H1 (cell line): ENCODE results near the gene BCL3. TPM values are rescaled to one million over a fixed set of nuclear protein-coding genes. Genes with fewer than 3 reads are reported as not detected.

Experiments used
- CTCF ChIA-PET: fragments of 300-600 bp; sonication (Branson Sonifier 250); formaldehyde crosslinking; loops from one replicate; lab custom pipeline; 2021; ENCODE audit not compliant: partially characterized antibody; lab: Charles Lee
- POLR2A ChIA-PET: fragments of 300-600 bp; sonication (Branson Sonifier 250); formaldehyde crosslinking; loops from one replicate; lab custom pipeline; 2021; ENCODE audit warnings: inconsistent platforms; ENCODE audit not compliant: partially characterized antibody; lab: Charles Lee
- DNase-seq, 2 experiments: peaks; one replicate each; pipeline versions ENCODE4 v3.0.0 to v3.0.0-alpha.2; 2010 to 2022; ENCODE audit warnings: low spot score in 2 of 2, low read depth in 1 of 2, mixed read lengths in 1 of 2
- FAIRE-seq: peaks from 2 replicates; lab custom pipeline; 2011; peaks lifted over from hg19 to GRCh38; lab: Jason Lieb, UNC
- H2AFZ ChIP-seq: 2 replicates; pipeline ENCODE4 v1.8.1; 2012; ENCODE audit warnings: low read length, inconsistent platforms
- H2AK5ac ChIP-seq: 2 replicates; pipeline ENCODE4 v1.6.1; 2013; ENCODE audit warnings: low read depth, low read length
- H2BK120ac ChIP-seq: replicated peaks from 2 replicates; pipeline ENCODE3; 2013; ENCODE audit warnings: low read depth, low read length, inconsistent platforms
- H2BK12ac ChIP-seq: 2 replicates; pipeline ENCODE4 v1.6.1; 2013; ENCODE audit warnings: low read depth, low read length
- H2BK15ac ChIP-seq: 2 replicates; pipeline ENCODE4 v1.6.1; 2013; ENCODE audit warnings: low read length
- H2BK20ac ChIP-seq: 2 replicates; pipeline ENCODE4 v1.6.1; 2013; ENCODE audit warnings: low read length
- H2BK5ac ChIP-seq: 2 replicates; pipeline ENCODE4 v1.6.1; 2013; ENCODE audit warnings: low read depth, low read length
- H3K14ac ChIP-seq: 2 replicates; pipeline ENCODE4 v1.6.1; 2013; ENCODE audit warnings: inconsistent platforms; ENCODE audit not compliant: insufficient read length
- H3K18ac ChIP-seq: 2 replicates; pipeline ENCODE4 v1.6.1; 2013; ENCODE audit warnings: low read length; ENCODE audit errors: extremely low read depth
- H3K23ac ChIP-seq: 2 replicates; pipeline ENCODE4 v1.6.1; 2013; ENCODE audit warnings: inconsistent platforms; ENCODE audit not compliant: insufficient read length
- H3K23me2 ChIP-seq: 2 replicates; pipeline ENCODE4 v1.6.1; 2013; ENCODE audit warnings: low read depth, low read length
- H3K27ac ChIP-seq: 2 replicates; pipeline ENCODE4 v1.6.1; 2011; ENCODE audit warnings: low read depth, low read length, inconsistent platforms
- H3K27me3 ChIP-seq, 4 experiments: replicated peaks in 1 of 4; 1 replicate in 1 of 4; 2 replicates in 3 of 4; pipeline versions ENCODE4 v1.6.1 to v1.8.1; 2011 to 2013; ENCODE audit warnings: low read length in 3 of 4, mild to moderate bottlenecking in 3 of 4, inconsistent platforms in 2 of 4, mixed read lengths in 2 of 4, moderate library complexity in 1 of 4; ENCODE audit not compliant: control insufficient read depth in 3 of 4, insufficient read depth in 3 of 4; ENCODE audit errors: extremely low read depth in 1 of 4
- H3K36me3 ChIP-seq, 4 experiments: 2 replicates each; pipeline versions ENCODE4 v1.6.1 to v1.8.1; 2011 to 2013; ENCODE audit warnings: mild to moderate bottlenecking in 4 of 4, low read length in 3 of 4, moderate library complexity in 2 of 4, control low read depth in 1 of 4, inconsistent platforms in 1 of 4; ENCODE audit not compliant: insufficient read depth in 4 of 4, control insufficient read depth in 2 of 4
- H3K4ac ChIP-seq: replicated peaks from 2 replicates; pipeline ENCODE3; 2013; ENCODE audit warnings: low read length, low read depth, mixed read lengths, inconsistent platforms; ENCODE audit not compliant: insufficient read length
- H3K4me1 ChIP-seq, 4 experiments: replicated peaks in 1 of 4; 1 replicate in 1 of 4; 2 replicates in 3 of 4; pipeline versions ENCODE4 v1.6.1 to v1.8.1; 2011 to 2013; ENCODE audit warnings: low read length in 3 of 4, inconsistent platforms in 2 of 4, mixed read lengths in 1 of 4; ENCODE audit not compliant: insufficient read depth in 4 of 4, control insufficient read depth in 3 of 4
- H3K4me2 ChIP-seq, 2 experiments: 2 replicates each; pipeline versions ENCODE4 v1.6.1 to v1.8.1; 2011 to 2013; ENCODE audit warnings: low read depth in 2 of 2, low read length in 2 of 2, control low read depth in 1 of 2, inconsistent platforms in 1 of 2, mild to moderate bottlenecking in 1 of 2; ENCODE audit not compliant: insufficient read depth in 1 of 2
- H3K4me3 ChIP-seq, 4 experiments: fragments of 200-600, 300-600 bp in 1 of 4; sonication (generic), shearing (Covaris generic), sonication (Bioruptor Twin) in 1 of 4; 2 replicates each; pipeline versions ENCODE4 v1.5.1 to v1.8.1; 2011 to 2016; ENCODE audit warnings: low read length in 4 of 4, low read depth in 3 of 4, control low read depth in 2 of 4, inconsistent platforms in 2 of 4, mild to moderate bottlenecking in 2 of 4, mixed read lengths in 1 of 4, moderate library complexity in 1 of 4; ENCODE audit not compliant: insufficient read depth in 2 of 4; ENCODE audit errors: extremely low read depth in 1 of 4
- H3K56ac ChIP-seq: replicated peaks from 2 replicates; pipeline ENCODE3; 2013; ENCODE audit warnings: low read depth, mild to moderate bottlenecking, mixed read lengths, low read length, inconsistent platforms; ENCODE audit not compliant: insufficient read length
- H3K79me1 ChIP-seq: 2 replicates; pipeline ENCODE4 v1.6.1; 2013; ENCODE audit warnings: low read depth, low read length, control low read depth
- H3K79me2 ChIP-seq, 2 experiments: 2 replicates each; pipeline versions ENCODE4 v1.6.1 to v1.8.1; 2012 to 2013; ENCODE audit warnings: low read length in 2 of 2, mild to moderate bottlenecking in 2 of 2, inconsistent platforms in 1 of 2; ENCODE audit not compliant: insufficient read depth in 2 of 2, control insufficient read depth in 1 of 2
- H3K9ac ChIP-seq, 4 experiments: replicated peaks in 1 of 4; 1 replicate in 1 of 4; 2 replicates in 3 of 4; pipeline versions ENCODE4 v1.6.1 to v1.8.1; 2011 to 2013; ENCODE audit warnings: low read depth in 3 of 4, low read length in 3 of 4, control low read depth in 2 of 4, mild to moderate bottlenecking in 2 of 4, moderate library complexity in 2 of 4, inconsistent platforms in 1 of 4; ENCODE audit errors: extremely low read depth in 1 of 4
- H3K9me3 ChIP-seq, 2 experiments: 2 replicates each; pipeline versions ENCODE4 v1.6.1 to v1.8.1; 2012 to 2013; ENCODE audit warnings: mild to moderate bottlenecking in 2 of 2, moderate library complexity in 2 of 2, control low read depth in 1 of 2, inconsistent platforms in 1 of 2, low read depth in 1 of 2, low read length in 1 of 2, mixed read lengths in 1 of 2; ENCODE audit not compliant: insufficient read depth in 2 of 2
- H4K20me1 ChIP-seq, 2 experiments: replicated peaks in 1 of 2; 2 replicates each; pipeline versions ENCODE3 to v1.8.1; 2011 to 2013; ENCODE audit warnings: inconsistent platforms in 2 of 2, low read length in 2 of 2, mild to moderate bottlenecking in 1 of 2; ENCODE audit not compliant: insufficient read depth in 2 of 2, control insufficient read depth in 1 of 2
- H4K5ac ChIP-seq: 2 replicates; pipeline ENCODE4 v1.6.1; 2013; ENCODE audit warnings: low read length, low read depth, mixed read lengths, inconsistent platforms; ENCODE audit not compliant: insufficient read length
- H4K8ac ChIP-seq: 2 replicates; pipeline ENCODE4 v1.8.0; 2013; ENCODE audit warnings: mild to moderate bottlenecking, moderate library complexity, low read length, inconsistent platforms; ENCODE audit not compliant: insufficient read depth; ENCODE audit errors: extremely low read depth
- H4K91ac ChIP-seq: replicated peaks from 2 replicates; pipeline ENCODE3; 2013; ENCODE audit warnings: low read length, mixed read lengths, inconsistent platforms; ENCODE audit not compliant: insufficient read length
- WGBS, 2 experiments: shearing (Covaris generic) in 1 of 2; methylation state at CpG; one replicate each; pipeline versions ENCODE4 v1.1.6 to v1.1.7; 2013 to 2015; ENCODE audit warnings: low lambda C conversion rate in 2 of 2, mixed read lengths in 2 of 2, inconsistent platforms in 1 of 2, low coverage in 1 of 2, missing lambda C conversion rate in 1 of 2; ENCODE audit not compliant: insufficient replicate concordance in 2 of 2, insufficient coverage in 1 of 2, insufficient read length in 1 of 2; ENCODE audit errors: extremely low coverage in 1 of 2, missing lambda C conversion rate in 1 of 2; 5-methylcytosine and 5-hydroxymethylcytosine counted together
- polyA plus RNA-seq, 7 experiments: library from polyadenylated mRNA; depleted of rRNA in 3 of 7; stranded (reverse) in 5 of 7; unstranded in 2 of 7; fragments of >200 nt in 5 of 7; fragments of 200-250 nt in 2 of 7; gene quantifications; 1 replicate in 5 of 7; 2 replicates in 1 of 7; 4 replicates in 1 of 7; pipeline versions ENCODE4 v1.2.1 to v1.2.3, GENCODE V29; 2011 to 2013; ENCODE audit warnings: missing spikeins in 2 of 7, mixed read lengths in 2 of 7
- total RNA-seq: library from RNA; stranded (reverse); fragmentation: NEBNext Ultra II Directional; extraction: Animal tissue kit (Norgen Biotek cat#: 25700); gene quantifications from 2 replicates; pipeline ENCODE4 v1.2.1, GENCODE V29; 2021

The BCL3 gene
- total and polyA plus RNA-seq, 2 of the 8 experiments (the other 6 are each of a cell fraction or from before 2014, with no cell fraction given): 0.88 to 2.4 TPM

DNA sequence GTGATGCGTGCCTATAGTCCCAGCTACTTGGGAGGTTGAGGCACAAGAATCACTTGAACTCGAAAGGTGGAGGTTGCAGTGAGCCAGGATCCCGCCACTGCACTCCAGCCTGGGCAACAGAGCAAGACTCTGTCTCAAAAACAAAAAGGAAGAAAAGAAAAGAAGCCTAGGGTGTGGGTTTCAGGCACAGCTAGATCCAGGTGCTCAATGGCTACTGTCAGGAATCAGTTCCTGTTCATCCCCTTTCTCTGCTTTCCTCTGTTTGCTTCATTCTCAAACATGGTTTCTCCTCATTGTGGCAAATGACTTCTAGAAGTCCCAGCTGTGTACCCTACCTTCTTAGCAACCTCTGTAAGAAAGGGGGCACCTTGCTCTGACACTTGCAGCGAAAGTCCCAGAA is 35.0 kb downstream of the BCL3 start:
- no peak overlapping the region for H4K8ac ChIP-seq
- no peak overlapping the region for H3K4me2 ChIP-seq
- H2AFZ ChIP-seq: no peak overlapping the region
- H3K9me3 ChIP-seq: no peaks in the 10 kb centered on the region
- H3K4ac ChIP-seq: no peak overlapping the region
- ChIA-PET CTCF (interaction anchor here (0.6 to 8.1 kb wide), 45 partner anchors 9 to 257 kb away, joined by 3 to 116 read pairs (median 5); partner anchors contain the start of genes APOE, BCAM and NECTIN2), POLR2A (interaction anchor here (0.5 to 2.9 kb wide), 10 partner anchors 12 to 112 kb away, joined by 3 to 7 read pairs (median 4); partner anchors contain the start of gene BCAM)
- H3K79me2 ChIP-seq: no peaks in the 10 kb centered on the region
- H4K20me1 ChIP-seq: peaks cover 0 to 7% of the 10 kb centered on the region in 2 experiments
- H4K5ac ChIP-seq: no peak overlapping the region
- no peak for FAIRE-seq
- H2BK120ac ChIP-seq: no peak overlapping the region
- H3K14ac ChIP-seq: no peak overlapping the region
- H3K23ac ChIP-seq: no peak overlapping the region
- no peak overlapping the region for H3K56ac ChIP-seq
- 85% methylated on average over 4 of the region's 4 CpGs; no CpG with 5 or more reads in 1 of the 2 experiments for WGBS, 2 experiments
- no peaks in the 10 kb centered on the region for H3K23me2 ChIP-seq
- no peak overlapping the region for H3K27ac ChIP-seq
- H3K4me1 ChIP-seq: no peaks in the 10 kb centered on the region
- no peaks in the 10 kb centered on the region for H3K79me1 ChIP-seq
- H3K36me3 ChIP-seq: peaks cover 0 to 15% (median 6%) of the 10 kb centered on the region in 4 experiments; a peak in 4 of 8 replicates
- H2BK5ac ChIP-seq: no peak overlapping the region
- H2BK20ac ChIP-seq: no peak overlapping the region
- no peak overlapping the region for H3K18ac ChIP-seq
- H3K9ac ChIP-seq: no peak overlapping the region
- no peak overlapping the region for H2BK12ac ChIP-seq
- H2BK15ac ChIP-seq: no peak overlapping the region
- no peak overlapping the region for H3K4me3 ChIP-seq
- H4K91ac ChIP-seq: no peak overlapping the region
- DNase-seq: no peak
- no peak overlapping the region for H2AK5ac ChIP-seq
- H3K27me3 ChIP-seq: no peaks in the 10 kb centered on the region
